ENCODE measurements around the gene TMEM132D.

DNA sequence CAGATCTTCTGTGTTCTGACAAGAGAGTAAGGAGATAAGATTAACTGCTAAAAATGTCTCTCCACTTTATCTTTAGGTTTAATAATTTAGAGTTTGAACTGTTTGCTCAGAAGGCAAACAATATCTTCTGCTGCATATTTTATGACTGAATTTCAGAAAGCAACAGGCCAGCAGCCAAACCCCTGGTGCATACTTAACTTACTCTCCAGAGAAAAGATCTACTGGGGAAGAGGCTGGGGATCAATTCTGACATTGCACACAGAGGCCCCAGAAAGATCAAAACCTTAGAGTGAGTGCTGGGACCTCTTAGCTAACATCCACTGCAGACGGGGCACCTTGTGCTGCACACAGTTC, 518.2 kb downstream of the TMEM132D start:
- TF ChIP-seq, protein P1, sequence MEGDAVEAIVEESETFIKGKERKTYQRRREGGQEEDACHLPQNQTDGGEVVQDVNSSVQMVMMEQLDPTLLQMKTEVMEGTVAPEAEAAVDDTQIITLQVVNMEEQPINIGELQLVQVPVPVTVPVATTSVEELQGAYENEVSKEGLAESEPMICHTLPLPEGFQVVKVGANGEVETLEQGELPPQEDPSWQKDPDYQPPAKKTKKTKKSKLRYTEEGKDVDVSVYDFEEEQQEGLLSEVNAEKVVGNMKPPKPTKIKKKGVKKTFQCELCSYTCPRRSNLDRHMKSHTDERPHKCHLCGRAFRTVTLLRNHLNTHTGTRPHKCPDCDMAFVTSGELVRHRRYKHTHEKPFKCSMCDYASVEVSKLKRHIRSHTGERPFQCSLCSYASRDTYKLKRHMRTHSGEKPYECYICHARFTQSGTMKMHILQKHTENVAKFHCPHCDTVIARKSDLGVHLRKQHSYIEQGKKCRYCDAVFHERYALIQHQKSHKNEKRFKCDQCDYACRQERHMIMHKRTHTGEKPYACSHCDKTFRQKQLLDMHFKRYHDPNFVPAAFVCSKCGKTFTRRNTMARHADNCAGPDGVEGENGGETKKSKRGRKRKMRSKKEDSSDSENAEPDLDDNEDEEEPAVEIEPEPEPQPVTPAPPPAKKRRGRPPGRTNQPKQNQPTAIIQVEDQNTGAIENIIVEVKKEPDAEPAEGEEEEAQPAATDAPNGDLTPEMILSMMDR (IDR thresholded peaks at IDR 0.05), result no peak
- no peak for TF ChIP-seq POLR2AphosphoS5 (IDR thresholded peaks at IDR 0.05; ENCODE audit: insufficient read depth in 1 of 2, low read depth in 1 of 2)

Measured in vagina (tissue), 2 donors.